ENCODE results near the gene ALAS1.

DNA sequence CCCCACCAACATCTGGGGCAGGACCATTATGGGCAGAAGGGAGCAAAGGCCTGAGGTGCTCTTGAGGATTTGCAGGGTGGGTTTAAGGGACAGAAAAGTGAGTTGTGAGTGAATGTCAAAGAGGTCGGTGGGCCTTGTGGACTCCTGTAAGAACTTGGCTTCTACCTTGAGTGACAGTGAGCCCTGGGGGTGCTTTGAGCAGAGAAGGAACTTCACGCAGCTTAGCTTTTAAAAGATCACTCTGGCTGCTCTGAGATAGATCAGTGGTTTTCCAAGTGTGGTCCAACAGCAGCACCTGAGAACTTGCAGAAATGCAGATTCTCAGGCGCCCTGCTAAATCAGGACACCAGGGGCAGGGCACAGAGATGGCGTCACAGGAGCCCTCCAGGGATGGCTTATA, 15.3 kb upstream of the ALAS1 start:
- no peak for TF ChIP-seq REPIN1 (tag by site-specific recombination; IDR thresholded peaks at IDR 0.05; ENCODE audit: low read depth)
- no peak for TF ChIP-seq GLI4 (tag by site-specific recombination; IDR thresholded peaks at IDR 0.05)
- TF ChIP-seq, protein P1, sequence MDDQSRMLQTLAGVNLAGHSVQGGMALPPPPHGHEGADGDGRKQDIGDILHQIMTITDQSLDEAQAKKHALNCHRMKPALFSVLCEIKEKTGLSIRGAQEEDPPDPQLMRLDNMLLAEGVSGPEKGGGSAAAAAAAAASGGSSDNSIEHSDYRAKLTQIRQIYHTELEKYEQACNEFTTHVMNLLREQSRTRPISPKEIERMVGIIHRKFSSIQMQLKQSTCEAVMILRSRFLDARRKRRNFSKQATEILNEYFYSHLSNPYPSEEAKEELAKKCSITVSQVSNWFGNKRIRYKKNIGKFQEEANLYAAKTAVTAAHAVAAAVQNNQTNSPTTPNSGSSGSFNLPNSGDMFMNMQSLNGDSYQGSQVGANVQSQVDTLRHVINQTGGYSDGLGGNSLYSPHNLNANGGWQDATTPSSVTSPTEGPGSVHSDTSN (CRISPR knock-in tag; IDR thresholded peaks at IDR 0.05), result no peak
- TF ChIP-seq MZF1 (tag by site-specific recombination; IDR thresholded peaks at IDR 0.05; ENCODE audit: borderline replicate concordance), result no peak
- no peak for TF ChIP-seq CTCF (tag by site-specific recombination; IDR thresholded peaks at IDR 0.05)
- TF ChIP-seq SP2 (tag by site-specific recombination; IDR thresholded peaks at IDR 0.05), result no peak
- TF ChIP-seq ZNF830 (tag by site-specific recombination; IDR thresholded peaks at IDR 0.05; ENCODE audit: low read depth), result no peak
- no peak for TF ChIP-seq OVOL3 (tag by site-specific recombination; IDR thresholded peaks at IDR 0.05)
